GM12873 (cell line): Measurements from ENCODE around the gene CRX.
"Not testable (repeated sequence)": the region's sequence is repeated elsewhere in the genome, so short reads cannot be mapped to it uniquely, and the experiment has no call there.

Experiments
- CTCF ChIP-seq: IDR thresholded peaks from 2 replicates; pipeline ENCODE4 v1.5.1; 2012; ENCODE audit warnings: low read depth, mild to moderate bottlenecking, moderate library complexity, low read length, control low read depth; ENCODE audit not compliant: insufficient read depth; ENCODE audit errors: missing control alignments

CRX gene

GRCh38 chr19:47798904-47799266 is 22.9 kb upstream of the CRX start:
- TF ChIP-seq CTCF: no peak

GRCh38 chr19:47801270-47801669 is 20.5 kb upstream of the CRX start:
- TF ChIP-seq CTCF: no peak

DNA sequence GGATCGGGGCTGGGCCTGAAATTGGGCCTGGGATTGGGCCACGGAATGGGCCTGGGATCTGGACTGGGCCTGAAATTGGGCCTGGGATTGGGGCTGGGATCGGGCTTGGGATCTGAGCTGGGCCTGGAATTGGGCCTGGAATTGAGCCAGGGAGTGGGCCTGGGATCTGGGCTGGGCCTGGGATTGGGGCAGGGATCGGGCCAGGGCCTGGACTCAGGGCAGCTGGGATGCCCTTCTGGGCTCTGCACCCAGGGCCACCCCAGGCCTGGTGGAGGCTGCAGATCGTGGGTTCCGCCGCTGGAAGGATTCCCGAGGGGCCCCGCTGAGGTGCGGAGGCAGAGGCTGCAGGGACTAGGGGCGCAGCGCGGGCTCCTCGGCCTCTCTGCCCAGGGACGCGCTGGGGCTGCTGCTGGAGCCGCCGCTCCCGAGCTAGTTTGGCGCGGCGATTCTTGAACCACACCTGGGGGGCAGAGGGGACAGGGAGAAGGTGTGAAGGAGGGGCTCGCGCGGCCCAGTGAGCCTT is 19.2 kb upstream of the CRX start:
- TF ChIP-seq CTCF: no peak

- not testable (repeated sequence) for TF ChIP-seq CTCF
Measured at GRCh38 chr19:47804451-47804850, 17.3 kb upstream of the CRX start, which contains the start of gene TPRX1. Gene TPRX1 (minus strand): TSS chr19:47804551. CDS start chr19:47804539, 12 bp downstream.

DNA sequence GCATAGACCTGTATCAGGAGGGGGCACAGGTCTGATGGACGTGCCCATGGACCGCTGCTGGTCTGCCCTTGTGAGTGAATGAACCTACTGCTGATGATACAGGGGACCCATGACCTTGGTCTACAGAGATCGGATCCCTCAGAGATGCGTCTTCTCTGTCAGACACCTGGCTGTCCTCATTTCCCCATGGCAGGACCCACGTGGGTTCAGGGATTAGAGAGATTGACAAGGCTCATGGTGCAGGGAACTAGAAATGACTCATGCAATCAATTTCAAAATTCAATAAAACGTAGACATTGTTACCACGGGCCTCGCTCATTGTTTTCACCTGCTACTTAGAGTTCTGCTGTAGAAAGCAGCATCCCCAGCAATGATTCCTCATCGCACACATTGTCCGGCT is 16.4 kb upstream of the CRX start:
- TF ChIP-seq CTCF: no peak

GRCh38 chr19:47806435-47806834 is 15.3 kb upstream of the CRX start:
- no peak for TF ChIP-seq CTCF

DNA sequence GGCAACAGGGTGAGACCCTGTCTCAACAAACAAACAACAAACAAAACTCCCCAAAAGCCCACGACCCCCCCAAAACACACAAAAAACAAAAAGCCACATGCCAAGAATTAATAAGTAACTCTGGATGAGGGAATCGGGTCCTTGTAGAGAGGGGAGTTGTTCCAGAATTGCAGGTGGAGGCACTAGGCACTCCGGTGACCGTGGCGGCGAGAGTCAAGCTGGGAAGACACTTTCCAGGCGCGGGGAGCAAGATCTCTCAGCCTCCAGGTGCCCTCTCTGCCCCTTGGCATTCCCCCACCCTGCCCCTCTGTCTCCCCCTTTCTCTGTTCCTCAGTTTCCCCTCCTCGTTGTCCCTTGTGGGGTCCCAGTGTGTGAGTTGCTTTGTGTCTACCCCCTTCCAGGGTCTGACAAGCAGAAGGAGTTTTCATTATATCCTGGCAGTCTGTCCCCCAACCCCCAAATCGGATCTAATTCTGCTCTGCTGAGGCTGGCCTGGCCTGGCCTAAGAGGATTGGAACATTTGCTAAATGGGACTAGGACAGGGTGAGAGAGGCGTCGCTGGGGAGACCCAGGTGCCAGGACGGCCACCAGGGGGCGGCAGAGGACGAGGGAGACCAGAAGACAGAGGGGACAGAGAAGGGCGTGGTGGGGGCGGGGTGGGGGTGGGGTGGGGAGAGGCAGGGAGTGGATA is 8.3 kb upstream of the CRX start:
- TF ChIP-seq CTCF: peak; percentile 75
